Measurements from ENCODE around the gene ISG15. TPM values are rescaled to one million over a fixed set of nuclear protein-coding genes. Genes with fewer than 3 reads are reported as not detected.
A peak's percentile ranks its signal among the peaks of the same experiment; 100 is the strongest.

The ISG15 gene
- total and polyA plus RNA-seq, 2 of the 13 experiments (the other 11 are each of a cell fraction or from before 2014, with no cell fraction given), result 42.1 to 54.9 TPM

- TF ChIP-seq ZNF382 (CRISPR knock-in tag; IDR thresholded peaks at IDR 0.05; ENCODE audit: borderline replicate concordance) (no peak), PHF5A (CRISPR knock-in tag; IDR thresholded peaks at IDR 0.05; ENCODE audit: low read depth, unreplicated experiment) (peak; percentile 31), PHB2 (IDR thresholded peaks at IDR 0.05; ENCODE audit: partially characterized antibody) (no peak), ZMYM4 (CRISPR knock-in tag; IDR thresholded peaks at IDR 0.05) (0 out of 2 replicates have a peak, but pooled peaks have one; percentile 46), KLF13 (CRISPR knock-in tag; IDR thresholded peaks at IDR 0.05) (no peak; the same call in 1 of the 2 replicates), HDAC2 (CRISPR knock-in tag; IDR thresholded peaks at IDR 0.05) (no peak), ZBTB2 (CRISPR knock-in tag; IDR thresholded peaks at IDR 0.05; ENCODE audit: low read depth) (peak; percentile 49; the same call in 1 of the 2 replicates), RBM39 (IDR thresholded peaks at IDR 0.05; ENCODE audit: low read depth, low read length, poor library complexity, severe bottlenecking) (no peak), CSRNP2 (CRISPR knock-in tag; conservative IDR thresholded peaks at IDR 0.05; ENCODE audit: low read depth) (no peak), ZNF567 (CRISPR knock-in tag; IDR thresholded peaks at IDR 0.05; ENCODE audit: borderline replicate concordance) (no peak; the same call in 1 of the 2 replicates), ZNF33A (CRISPR knock-in tag; IDR thresholded peaks at IDR 0.05; ENCODE audit: borderline replicate concordance) (no peak), SMAD1 (CRISPR knock-in tag; IDR thresholded peaks at IDR 0.05; ENCODE audit: borderline replicate concordance, low read depth) (peak; percentile 89), MEIS2 (CRISPR knock-in tag; IDR thresholded peaks at IDR 0.05) (no peak), TFAP4 (IDR thresholded peaks at IDR 0.05; ENCODE audit: borderline replicate concordance, low read depth) (peak; percentile 88; the same call in 1 of the 2 replicates), ZNF776 (CRISPR knock-in tag; IDR thresholded peaks at IDR 0.05) (no peak), RNF2 (conservative IDR thresholded peaks at IDR 0.05; ENCODE audit: low read depth) (no peak), ZNF280B (CRISPR knock-in tag; IDR thresholded peaks at IDR 0.05; ENCODE audit: borderline replicate concordance) (no peak; the same call in 1 of the 2 replicates), ZNF256 (CRISPR knock-in tag; conservative IDR thresholded peaks at IDR 0.05) (no peak), FOXA3 (CRISPR knock-in tag; IDR thresholded peaks at IDR 0.05) (no peak), NRL (CRISPR knock-in tag; IDR thresholded peaks at IDR 0.05; ENCODE audit: borderline replicate concordance) (peak; percentile 81), TP53 (CRISPR knock-in tag; conservative IDR thresholded peaks at IDR 0.05) (no peak), ZNF746 (CRISPR knock-in tag; IDR thresholded peaks at IDR 0.05) (0 out of 2 replicates have a peak, but pooled peaks have one; percentile 54), TEF (CRISPR knock-in tag; IDR thresholded peaks at IDR 0.05) (no peak)
Observed at GRCh38 chr1:1004780-1005697, 8.3 kb upstream of the ISG15 start (continued).

Data from HepG2 (cell line).